Measurements from ENCODE around the gene ADGRD2. TPM values are rescaled to one million over a fixed set of nuclear protein-coding genes. Genes with fewer than 3 reads are reported as not detected.

Gene ADGRD2
- total RNA-seq, 1 experiment from 2014 or later, result not detected

- intact Hi-C loops (cut with micrococcal nuclease; ENCODE audit: unreplicated experiment), result no loop called here
- ChIA-PET POLR2A (no interaction called here), CTCF (interaction anchor here (0.6 kb wide), 1 partner anchor 202 kb away, joined by 7 read pairs; no protein-coding TSS in a partner anchor)
- no TSS peak for BruUV-seq (replicated peaks)
- no peak overlapping the region for H3K4me3 ChIP-seq (ENCODE audit: low read depth, low read length)
- no peak overlapping the region for H3K27ac Mint-ChIP-seq (ENCODE audit: unreplicated experiment)
- H3K36me3 Mint-ChIP-seq (ENCODE audit: insufficient read depth, unreplicated experiment), result peaks cover 12% of the 10 kb centered on the region
- no peaks in the 10 kb centered on the region for H3K9me3 ChIP-seq
- no peak overlapping the region for H3K4me3 Mint-ChIP-seq (ENCODE audit: unreplicated experiment)
- no peaks in the 10 kb centered on the region; the same call in 1 of the 2 replicates for H3K36me3 ChIP-seq (ENCODE audit: control insufficient read depth, insufficient read depth, low read length)
- H3K4me1 Mint-ChIP-seq (ENCODE audit: low read depth, unreplicated experiment), result peaks cover 13% of the 10 kb centered on the region
- peak in 1 of 2 experiments; percentile 45 for DNase-seq
- no peaks in the 10 kb centered on the region; the same call in none of the 2 replicates for H3K4me1 ChIP-seq
- no peaks in the 10 kb centered on the region for H3K27me3 Mint-ChIP-seq (ENCODE audit: insufficient read depth, unreplicated experiment)
- H3K9me3 Mint-ChIP-seq (ENCODE audit: unreplicated experiment), result no peaks in the 10 kb centered on the region
- peak; percentile 13 to 27 for TF ChIP-seq CTCF (IDR thresholded peaks at IDR 0.05; ENCODE audit: insufficient read depth in 1 of 2, low read depth in 1 of 2, low read length in 1 of 2, severe bottlenecking in 1 of 2, unreplicated experiment in 1 of 2)
- H3K27me3 ChIP-seq (replicated peaks; ENCODE audit: control insufficient read depth, insufficient read depth, low read length), result no peaks in the 10 kb centered on the region
Observed at GRCh38 chr9:124522121-124523098, 72.2 kb downstream of the ADGRD2 start.

- TF ChIP-seq CTCF (IDR thresholded peaks at IDR 0.05; ENCODE audit: insufficient read depth in 1 of 2, low read depth in 1 of 2, low read length in 1 of 2, severe bottlenecking in 1 of 2, unreplicated experiment in 1 of 2), result no peak
- H3K27me3 Mint-ChIP-seq (ENCODE audit: insufficient read depth, unreplicated experiment), result no peaks in the 10 kb centered on the region
- peaks cover 11% of the 10 kb centered on the region for H3K36me3 Mint-ChIP-seq (ENCODE audit: insufficient read depth, unreplicated experiment)
- POLR2A ChIA-PET, result no interaction called here
- H3K27ac Mint-ChIP-seq (ENCODE audit: unreplicated experiment), result no peak overlapping the region
- no peak overlapping the region for H3K4me3 Mint-ChIP-seq (ENCODE audit: unreplicated experiment)
- Histone ChIP-seq H3K27me3 (replicated peaks; ENCODE audit: control insufficient read depth, insufficient read depth, low read length) (no peaks in the 10 kb centered on the region), H3K4me1 (no peaks in the 10 kb centered on the region), H3K9me3 (no peaks in the 10 kb centered on the region), H3K4me3 (ENCODE audit: low read depth, low read length) (no peak overlapping the region), H3K36me3 (ENCODE audit: control insufficient read depth, insufficient read depth, low read length) (no peaks in the 10 kb centered on the region)
- CTCF ChIA-PET, result no interaction called here
- H3K4me1 Mint-ChIP-seq (ENCODE audit: low read depth, unreplicated experiment), result no peaks in the 10 kb centered on the region
- no peaks in the 10 kb centered on the region for H3K9me3 Mint-ChIP-seq (ENCODE audit: unreplicated experiment)
- intact Hi-C loops (cut with micrococcal nuclease; ENCODE audit: unreplicated experiment), result no loop called here
- no TSS peak for BruUV-seq (replicated peaks)
- DNase-seq, result no peak
Observed at GRCh38 chr9:124526174-124526573, 75.9 kb downstream of the ADGRD2 start.

GRCh38 chr9:124527781-124528180 lies 77.5 kb downstream of the ADGRD2 start:
- H3K4me1 Mint-ChIP-seq (ENCODE audit: low read depth, unreplicated experiment), result no peaks in the 10 kb centered on the region
- no peaks in the 10 kb centered on the region for H3K9me3 Mint-ChIP-seq (ENCODE audit: unreplicated experiment)
- H3K4me1 ChIP-seq, result no peaks in the 10 kb centered on the region
- ChIA-PET CTCF (interaction anchor here (1.2 to 1.5 kb wide), 2 partner anchors 9 to 109 kb away, joined by 5 read pairs; no protein-coding TSS in a partner anchor), POLR2A (no interaction called here)
- intact Hi-C loops (cut with micrococcal nuclease; ENCODE audit: unreplicated experiment), result no loop called here
- no peaks in the 10 kb centered on the region for H3K27me3 ChIP-seq (replicated peaks; ENCODE audit: control insufficient read depth, insufficient read depth, low read length)
- no peaks in the 10 kb centered on the region for H3K36me3 ChIP-seq (ENCODE audit: control insufficient read depth, insufficient read depth, low read length)
- TF ChIP-seq CTCF (IDR thresholded peaks at IDR 0.05; ENCODE audit: insufficient read depth in 1 of 2, low read depth in 1 of 2, low read length in 1 of 2, severe bottlenecking in 1 of 2, unreplicated experiment in 1 of 2), result no peak
- H3K36me3 Mint-ChIP-seq (ENCODE audit: insufficient read depth, unreplicated experiment), result peaks cover 11% of the 10 kb centered on the region
- H3K4me3 ChIP-seq (ENCODE audit: low read depth, low read length), result no peak overlapping the region
- no TSS peak for BruUV-seq (replicated peaks)
- no peak overlapping the region for H3K4me3 Mint-ChIP-seq (ENCODE audit: unreplicated experiment)
- no peaks in the 10 kb centered on the region for H3K27me3 Mint-ChIP-seq (ENCODE audit: insufficient read depth, unreplicated experiment)
- H3K9me3 ChIP-seq, result no peaks in the 10 kb centered on the region
- no peak overlapping the region for H3K27ac Mint-ChIP-seq (ENCODE audit: unreplicated experiment)
- no peak for DNase-seq

Other genes with a start within 250 kb of the ADGRD2 start
- gene NEK6, start 192.5 kb upstream of the ADGRD2 start, total RNA-seq (2022), result 56.6 and 66.6 TPM in 2 replicates
- 216 and 238 TPM in 2 replicates for gene PSMB7, start 35.0 kb upstream of the ADGRD2 start, total RNA-seq (2022)
- gene NR5A1, start 56.9 kb downstream of the ADGRD2 start, total RNA-seq (2022), result 0.09 TPM in 1 of 2 replicates, not detected in the other